ENCODE measurements around the gene PTPRN2. TPM values are rescaled to one million over a fixed set of nuclear protein-coding genes. Genes with fewer than 3 reads are reported as not detected.

Gene PTPRN2
- total and polyA plus RNA-seq, 3 experiments from 2014 or later = 0.33 to 1.2 (median 0.42) TPM

DNA sequence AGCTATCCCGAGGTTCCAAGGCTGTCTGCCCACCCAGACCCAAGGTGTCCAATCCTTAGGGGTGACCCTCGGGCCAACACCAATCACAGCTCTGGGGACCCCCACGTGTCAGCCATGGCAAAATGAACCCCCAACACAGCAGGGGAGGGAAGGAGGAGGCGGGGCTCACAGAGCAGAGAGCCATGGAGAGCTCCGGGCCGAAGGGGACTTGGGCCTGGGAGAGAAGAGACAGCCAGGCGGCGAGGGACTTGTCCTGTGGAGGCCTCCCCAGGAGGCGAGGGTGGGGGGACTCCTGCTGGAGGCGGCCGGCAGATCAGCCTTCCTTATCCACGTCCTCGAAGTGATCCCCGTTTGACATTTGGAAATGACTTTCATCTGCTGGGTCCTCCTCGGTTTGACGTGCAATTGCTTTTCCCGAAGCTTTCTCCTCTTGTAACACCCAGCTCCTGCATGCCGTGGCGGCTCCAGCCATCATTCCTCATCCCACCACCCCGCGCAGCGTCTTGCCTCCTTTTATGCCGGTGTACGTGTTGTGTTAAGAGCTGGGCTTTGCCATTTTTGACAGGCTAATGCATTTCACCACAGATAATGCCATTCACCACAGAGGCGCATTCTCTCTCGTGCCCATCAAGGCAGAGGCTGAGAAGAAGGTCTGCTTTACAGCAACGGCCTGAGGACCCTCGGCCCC, 913.5 kb downstream of the PTPRN2 start:
- Histone ChIP-seq H3K4me3 (ENCODE audit: low read length) (no peak overlapping the region), H3K27me3 (ENCODE audit: insufficient read depth, low read length, poor library complexity, severe bottlenecking) (peaks cover 24% of the 10 kb centered on the region), H3K36me3 (ENCODE audit: insufficient read depth, low read length) (no peaks in the 10 kb centered on the region), H3K9me3 (ENCODE audit: low read length) (no peaks in the 10 kb centered on the region), H3K4me1 (ENCODE audit: insufficient read depth, low read length) (no peaks in the 10 kb centered on the region), H3K27ac (ENCODE audit: low read depth, low read length) (no peak overlapping the region)
- Mint-ChIP-seq H3K27ac (no peak overlapping the region), H3K27me3 (peaks cover 23 to 66% of the 10 kb centered on the region in 2 donors), H3K9me3 (peaks cover 0 to 2% (median 0%) of the 10 kb centered on the region in 5 donors), H3K4me3 (peak overlapping the region in 1 of 7 donors; percentile 48), H3K4me1 (peaks cover 0 to 2% (median 0%) of the 10 kb centered on the region in 3 donors), H3K36me3 (no peaks in the 10 kb centered on the region)
- DNase-seq = peak in 1 of 5 donors; percentile 31
- POLR2A ChIA-PET = no interaction called here
- CTCF ChIA-PET = no interaction called here

DNA sequence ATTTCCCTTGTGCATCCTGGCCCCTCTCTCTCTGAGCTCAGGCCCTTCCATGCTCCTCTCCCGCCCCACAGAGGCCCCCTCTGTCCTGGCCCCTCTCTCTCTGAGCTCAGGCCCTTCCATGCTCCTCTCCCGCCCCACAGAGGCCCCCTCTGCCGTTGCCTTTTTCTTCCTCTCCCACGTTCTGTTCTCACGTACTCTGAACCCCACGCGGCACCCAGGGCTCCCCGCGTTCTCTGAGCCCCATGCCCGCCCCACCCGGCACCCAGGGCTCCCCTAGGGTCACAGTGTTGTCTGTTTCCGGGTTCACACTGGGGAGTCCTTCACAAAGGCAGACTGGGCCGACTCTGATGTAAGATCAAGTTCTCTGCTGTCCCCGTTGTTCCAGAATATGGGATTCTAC, 914.0 kb downstream of the PTPRN2 start:
- CTCF ChIA-PET = no interaction called here
- Mint-ChIP-seq H3K27me3 (peaks cover 25 to 65% of the 10 kb centered on the region in 2 donors), H3K9me3 (peaks cover 0 to 2% (median 0%) of the 10 kb centered on the region in 5 donors), H3K4me1 (peaks cover 2 to 4% (median 3%) of the 10 kb centered on the region in 3 donors), H3K27ac (no peak overlapping the region), H3K36me3 (no peaks in the 10 kb centered on the region), H3K4me3 (no peak overlapping the region)
- Histone ChIP-seq H3K36me3 (ENCODE audit: insufficient read depth, low read length) (no peaks in the 10 kb centered on the region), H3K4me3 (ENCODE audit: low read length) (no peak overlapping the region), H3K9me3 (ENCODE audit: low read length) (no peaks in the 10 kb centered on the region), H3K4me1 (ENCODE audit: insufficient read depth, low read length) (no peaks in the 10 kb centered on the region), H3K27ac (ENCODE audit: low read depth, low read length) (no peak overlapping the region), H3K27me3 (ENCODE audit: insufficient read depth, low read length, poor library complexity, severe bottlenecking) (peaks cover 18% of the 10 kb centered on the region)
- DNase-seq = no peak
- POLR2A ChIA-PET = no interaction called here

DNA sequence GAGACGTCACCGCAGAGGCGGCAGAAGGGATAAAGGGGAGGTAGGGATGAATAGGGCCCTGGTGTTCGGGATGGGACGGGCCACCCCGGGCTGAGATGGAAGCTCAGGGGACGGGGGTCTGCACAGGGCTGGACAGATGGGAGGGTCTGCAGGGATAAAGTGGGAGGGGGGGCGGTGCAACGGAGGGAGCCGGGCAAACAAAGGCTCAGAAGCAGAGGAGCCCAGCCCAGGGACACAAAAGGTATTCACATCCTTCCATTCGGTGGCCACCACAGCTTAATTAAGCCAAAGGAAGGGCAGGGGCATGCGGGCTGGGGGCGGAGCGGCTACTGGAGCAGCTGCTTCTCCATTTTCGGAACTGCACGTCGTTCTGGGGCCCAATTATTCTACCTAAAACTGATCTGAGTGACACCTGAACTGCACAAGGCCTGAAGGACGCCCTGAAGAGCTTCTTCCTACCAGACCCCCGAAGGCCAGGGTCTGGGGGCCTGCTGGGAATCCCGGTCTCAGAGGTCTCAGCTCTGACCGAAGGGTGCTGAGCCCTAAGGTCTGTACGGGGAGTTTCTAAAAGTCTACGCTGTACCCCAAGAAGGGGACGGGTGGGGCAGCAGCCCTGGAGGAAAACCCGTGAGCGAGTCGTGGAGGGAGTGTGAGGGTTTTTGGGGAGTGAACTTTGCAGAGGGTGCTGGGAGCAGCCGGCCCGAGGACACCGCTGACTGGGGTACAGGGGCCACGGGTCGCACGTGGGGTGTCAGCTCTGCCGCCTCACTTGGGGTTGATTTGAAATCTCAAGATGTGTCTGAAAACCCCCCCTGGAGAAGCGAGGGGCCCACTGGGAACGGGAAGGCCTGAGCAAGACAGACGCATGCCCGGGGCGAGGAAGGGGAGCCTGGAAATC, 916.0 kb downstream of the PTPRN2 start:
- H3K4me3 ChIP-seq (ENCODE audit: low read length) = no peak overlapping the region
- no peak overlapping the region for H3K27ac Mint-ChIP-seq
- H3K4me3 Mint-ChIP-seq = no peak overlapping the region
- H3K27ac ChIP-seq (ENCODE audit: low read depth, low read length) = no peak overlapping the region
- no peaks in the 10 kb centered on the region for H3K36me3 Mint-ChIP-seq
- ChIA-PET POLR2A (no interaction called here), CTCF (no interaction called here)
- H3K27me3 ChIP-seq (ENCODE audit: insufficient read depth, low read length, poor library complexity, severe bottlenecking) = peaks cover 5% of the 10 kb centered on the region
- peaks cover 18 to 52% of the 10 kb centered on the region in 2 donors for H3K27me3 Mint-ChIP-seq
- H3K4me1 Mint-ChIP-seq = peaks cover 7 to 9% (median 7%) of the 10 kb centered on the region in 3 donors
- DNase-seq = peak in 1 of 5 donors; percentile 29
- H3K9me3 ChIP-seq (ENCODE audit: low read length) = no peaks in the 10 kb centered on the region
- peaks cover 0 to 2% (median 0%) of the 10 kb centered on the region in 5 donors for H3K9me3 Mint-ChIP-seq
- H3K4me1 ChIP-seq (ENCODE audit: insufficient read depth, low read length) = no peaks in the 10 kb centered on the region
- H3K36me3 ChIP-seq (ENCODE audit: insufficient read depth, low read length) = no peaks in the 10 kb centered on the region

DNA sequence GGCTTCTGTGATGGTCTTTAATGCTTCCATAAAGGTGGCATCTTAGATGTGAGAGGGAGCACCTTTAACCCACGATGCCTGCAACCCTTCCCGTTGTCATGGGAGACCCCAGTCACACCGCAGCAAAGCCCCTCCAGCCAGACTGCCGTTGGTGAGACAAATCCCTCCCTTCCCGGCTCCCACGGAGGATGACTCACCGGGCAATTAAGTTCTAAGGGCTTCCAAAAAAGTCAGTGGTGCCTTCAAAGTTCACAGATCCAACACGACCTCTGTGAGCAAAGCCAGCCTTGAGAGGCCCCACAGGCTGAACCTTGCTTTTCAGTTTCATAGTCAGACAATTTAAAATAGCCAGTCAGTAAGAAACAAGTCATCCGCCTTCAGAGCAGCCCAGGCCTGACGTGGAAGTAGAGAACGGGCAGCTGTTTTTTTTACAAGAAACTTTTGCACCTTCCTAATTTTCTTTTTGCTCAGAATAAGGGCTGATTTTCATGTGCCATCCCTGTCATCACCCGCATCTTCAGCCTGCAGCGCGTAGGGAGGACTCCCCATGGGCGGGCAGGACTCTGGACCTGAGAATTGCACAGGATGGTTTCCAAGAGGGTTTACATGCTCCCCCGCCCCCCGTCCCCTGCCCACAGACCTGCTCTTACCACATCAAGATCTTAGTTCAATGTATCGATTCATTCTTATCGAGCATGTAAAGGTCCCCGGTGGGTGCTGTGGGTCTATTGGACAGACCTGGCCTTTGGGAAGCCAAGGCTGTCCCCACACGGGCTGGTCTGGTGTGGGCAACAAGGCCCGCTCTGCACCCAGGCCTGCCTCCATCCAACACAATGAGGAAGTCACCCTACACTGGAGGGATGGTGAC, 916.9 kb downstream of the PTPRN2 start:
- Histone ChIP-seq H3K4me1 (ENCODE audit: insufficient read depth, low read length) (no peaks in the 10 kb centered on the region), H3K9me3 (ENCODE audit: low read length) (no peaks in the 10 kb centered on the region), H3K27ac (ENCODE audit: low read depth, low read length) (no peak overlapping the region), H3K36me3 (ENCODE audit: insufficient read depth, low read length) (no peaks in the 10 kb centered on the region), H3K27me3 (ENCODE audit: insufficient read depth, low read length, poor library complexity, severe bottlenecking) (peaks cover 5% of the 10 kb centered on the region), H3K4me3 (ENCODE audit: low read length) (no peak overlapping the region)
- Mint-ChIP-seq H3K9me3 (peaks cover 0 to 2% (median 0%) of the 10 kb centered on the region in 5 donors), H3K27me3 (peaks cover 16 to 45% of the 10 kb centered on the region in 2 donors), H3K36me3 (no peaks in the 10 kb centered on the region), H3K27ac (no peak overlapping the region), H3K4me3 (no peak overlapping the region), H3K4me1 (peaks cover 7 to 9% (median 7%) of the 10 kb centered on the region in 3 donors)
- POLR2A ChIA-PET = no interaction called here
- CTCF ChIA-PET = no interaction called here
- peak in 1 of 5 donors; percentile 19 for DNase-seq

DNA sequence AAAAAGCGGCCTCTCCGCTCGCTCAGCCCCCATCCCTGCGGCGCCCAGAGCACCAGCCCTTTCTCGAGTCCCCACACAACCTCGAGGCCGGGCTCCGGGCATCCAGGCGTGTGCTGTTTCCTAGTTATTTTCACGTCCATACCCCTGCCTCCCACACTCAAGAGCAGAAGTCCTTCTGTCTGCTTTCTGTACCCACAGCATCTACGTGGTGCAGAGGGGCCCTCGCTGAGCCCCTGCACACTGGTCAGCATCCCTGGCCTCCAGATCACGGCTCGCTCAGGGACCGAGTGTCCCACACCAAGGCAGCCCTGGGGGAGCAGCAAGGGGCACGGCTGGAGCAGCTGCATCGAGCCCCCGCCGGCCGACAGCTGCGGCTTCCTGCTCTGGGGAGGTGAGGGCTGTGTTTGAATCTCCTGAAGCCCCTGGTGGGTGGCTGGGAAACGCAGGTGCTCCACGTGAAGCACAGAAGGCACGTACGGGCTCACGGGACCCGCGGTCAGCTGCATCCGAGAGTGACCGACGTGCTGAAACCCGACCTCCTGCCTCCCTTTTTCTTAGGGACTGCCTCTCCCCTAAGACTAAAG, 917.8 kb downstream of the PTPRN2 start:
- peaks cover 14 to 45% of the 10 kb centered on the region in 2 donors for H3K27me3 Mint-ChIP-seq
- no peak overlapping the region for H3K4me3 Mint-ChIP-seq
- no peak overlapping the region for H3K27ac Mint-ChIP-seq
- H3K9me3 ChIP-seq (ENCODE audit: low read length) = no peaks in the 10 kb centered on the region
- H3K4me3 ChIP-seq (ENCODE audit: low read length) = no peak overlapping the region
- CTCF ChIA-PET = no interaction called here
- peak in 2 of 5 donors; percentile 21 to 35 for DNase-seq
- H3K4me1 ChIP-seq (ENCODE audit: insufficient read depth, low read length) = no peaks in the 10 kb centered on the region
- no peak overlapping the region for H3K27ac ChIP-seq (ENCODE audit: low read depth, low read length)
- peaks cover 0 to 2% (median 0%) of the 10 kb centered on the region in 5 donors for H3K9me3 Mint-ChIP-seq
- H3K27me3 ChIP-seq (ENCODE audit: insufficient read depth, low read length, poor library complexity, severe bottlenecking) = peaks cover 5% of the 10 kb centered on the region
- no peaks in the 10 kb centered on the region for H3K36me3 Mint-ChIP-seq
- no peaks in the 10 kb centered on the region for H3K36me3 ChIP-seq (ENCODE audit: insufficient read depth, low read length)
- peaks cover 7 to 9% (median 7%) of the 10 kb centered on the region in 3 donors for H3K4me1 Mint-ChIP-seq
- POLR2A ChIA-PET = no interaction called here

DNA sequence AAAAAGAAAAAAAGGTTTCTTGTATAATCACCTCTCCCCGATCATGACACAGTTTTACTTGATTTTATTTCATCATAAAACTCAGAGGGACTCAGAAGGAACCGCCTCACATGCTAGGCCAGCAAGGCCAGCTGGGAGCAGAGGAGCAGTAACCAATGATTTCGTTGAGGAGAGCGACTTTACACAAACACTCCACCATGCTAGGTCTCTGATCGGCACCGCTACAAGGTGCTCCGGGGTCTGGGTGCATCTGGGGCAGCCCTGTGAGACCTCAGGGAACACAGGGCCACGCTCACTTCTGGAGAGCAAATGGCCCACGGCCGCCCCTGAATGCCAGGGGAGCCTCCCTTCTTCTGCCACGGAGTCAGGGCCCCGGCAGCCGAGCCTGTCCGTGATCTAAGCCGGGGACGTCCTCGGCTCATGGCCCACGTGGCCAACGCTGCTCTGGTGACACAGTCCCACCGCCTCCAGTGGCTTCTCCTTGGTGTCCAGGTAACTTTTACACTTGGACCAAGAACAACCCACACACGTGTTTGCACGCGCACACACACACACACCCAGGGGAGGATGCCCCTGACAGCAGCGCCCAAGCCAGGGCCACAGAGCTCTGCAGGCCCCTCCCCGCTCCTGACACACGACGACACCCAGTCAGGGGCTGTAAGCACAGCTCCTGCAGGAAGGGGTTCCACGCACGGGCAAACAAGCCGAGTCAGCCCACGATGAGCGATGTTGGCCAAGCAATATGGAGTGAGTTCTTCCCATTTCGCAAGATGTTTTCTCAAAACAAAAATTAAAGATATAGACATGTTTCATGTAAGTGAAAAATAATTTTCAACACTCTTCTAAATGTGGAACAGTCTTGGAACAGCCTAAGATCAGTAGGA, 918.5 kb downstream of the PTPRN2 start:
- H3K4me1 ChIP-seq (ENCODE audit: insufficient read depth, low read length) = no peaks in the 10 kb centered on the region
- peaks cover 16 to 42% of the 10 kb centered on the region in 2 donors for H3K27me3 Mint-ChIP-seq
- ChIA-PET CTCF (no interaction called here), POLR2A (no interaction called here)
- no peak overlapping the region for H3K4me3 Mint-ChIP-seq
- H3K36me3 Mint-ChIP-seq = no peaks in the 10 kb centered on the region
- DNase-seq = peak in 1 of 5 donors; percentile 27
- peaks cover 7 to 9% (median 7%) of the 10 kb centered on the region in 3 donors for H3K4me1 Mint-ChIP-seq
- H3K27ac ChIP-seq (ENCODE audit: low read depth, low read length) = no peak overlapping the region
- peak overlapping the region in 1 of 8 donors; percentile 7 for H3K27ac Mint-ChIP-seq
- peaks cover 0 to 2% (median 0%) of the 10 kb centered on the region in 5 donors for H3K9me3 Mint-ChIP-seq
- H3K9me3 ChIP-seq (ENCODE audit: low read length) = no peaks in the 10 kb centered on the region
- H3K27me3 ChIP-seq (ENCODE audit: insufficient read depth, low read length, poor library complexity, severe bottlenecking) = peaks cover 5% of the 10 kb centered on the region
- no peak overlapping the region for H3K4me3 ChIP-seq (ENCODE audit: low read length)
- no peaks in the 10 kb centered on the region for H3K36me3 ChIP-seq (ENCODE audit: insufficient read depth, low read length)

All from CD8-positive, alpha-beta memory T cell (primary cell).